ENCODE results near the gene PPP1CB. TPM values are rescaled to one million over a fixed set of nuclear protein-coding genes. Genes with fewer than 3 reads are reported as not detected.
"Not testable (repeated sequence)": the region's sequence is repeated elsewhere in the genome, so short reads cannot be mapped to it uniquely, and the experiment has no call there.

The PPP1CB gene
- total and polyA plus RNA-seq, 4 donors: 26.2 to 75.4 (median 49.3) TPM

- peaks cover 6 to 47% (median 42%) of the 10 kb centered on the region in 4 donors for H3K36me3 ChIP-seq (ENCODE audit: control insufficient read depth in 4 of 4, insufficient read depth in 3 of 4, low read depth in 1 of 4, low read length in 3 of 4)
These were observed 28.9 kb downstream of the PPP1CB start for GRCh38 chr2:28780496-28780895.

GRCh38 chr2:28782423-28782822 is 30.8 kb downstream of the PPP1CB start:
- Histone ChIP-seq H3K9me3 (ENCODE audit: control insufficient read depth in 4 of 4, low read length in 3 of 4) (no peaks in the 10 kb centered on the region), H3K4me1 (ENCODE audit: control insufficient read depth in 4 of 4, insufficient read depth in 4 of 4, low read length in 3 of 4) (no peaks in the 10 kb centered on the region), H3K27ac (ENCODE audit: low read depth in 1 of 2, low read length in 2 of 2) (no peak overlapping the region), H3K27me3 (ENCODE audit: control insufficient read depth in 4 of 4, insufficient read depth in 4 of 4, low read length in 3 of 4) (no peaks in the 10 kb centered on the region), H3K36me3 (ENCODE audit: control insufficient read depth in 4 of 4, insufficient read depth in 3 of 4, low read depth in 1 of 4, low read length in 3 of 4) (peaks cover 8 to 57% (median 51%) of the 10 kb centered on the region in 4 donors), H3K9ac (ENCODE audit: low read depth in 1 of 2, low read length in 2 of 2) (no peak overlapping the region), H3K4me3 (ENCODE audit: low read depth in 1 of 3, low read length in 3 of 3) (no peak overlapping the region)
- no peak for DNase-seq (ENCODE audit: low spot score)
- 81% methylated on average over 3 of the region's 3 CpGs for WGBS
- TF ChIP-seq HNF4A (conservative IDR thresholded peaks at IDR 0.05) (no peak), EGR1 (IDR thresholded peaks at IDR 0.05; ENCODE audit: low read depth in 2 of 2) (no peak), NR2F2 (IDR thresholded peaks at IDR 0.05) (no peak), GABPA (IDR thresholded peaks at IDR 0.05 in 1 of 2, conservative IDR thresholded peaks at IDR 0.05 in 1 of 2) (no peak), RXRA (IDR thresholded peaks at IDR 0.05) (no peak)

More at GRCh38 chr2:28780496-28780895, 28.9 kb downstream of the PPP1CB start:
- Histone ChIP-seq H3K9me3 (ENCODE audit: control insufficient read depth in 4 of 4, low read length in 3 of 4) (no peaks in the 10 kb centered on the region), H3K4me1 (ENCODE audit: control insufficient read depth in 4 of 4, insufficient read depth in 4 of 4, low read length in 3 of 4) (no peaks in the 10 kb centered on the region), H3K27me3 (ENCODE audit: control insufficient read depth in 4 of 4, insufficient read depth in 4 of 4, low read length in 3 of 4) (no peaks in the 10 kb centered on the region), H3K4me3 (ENCODE audit: low read depth in 1 of 3, low read length in 3 of 3) (no peak overlapping the region), H3K9ac (ENCODE audit: low read depth in 1 of 2, low read length in 2 of 2) (no peak overlapping the region), H3K27ac (ENCODE audit: low read depth in 1 of 2, low read length in 2 of 2) (no peak overlapping the region)
- TF ChIP-seq TAF1 (conservative IDR thresholded peaks at IDR 0.05): no peak
- no peak for TF ChIP-seq FOXA1 (IDR thresholded peaks at IDR 0.05)
- TF ChIP-seq EGR1 (IDR thresholded peaks at IDR 0.05; ENCODE audit: low read depth in 2 of 2): no peak
- TF ChIP-seq RAD21 (IDR thresholded peaks at IDR 0.05): no peak
- TF ChIP-seq, protein P1, sequence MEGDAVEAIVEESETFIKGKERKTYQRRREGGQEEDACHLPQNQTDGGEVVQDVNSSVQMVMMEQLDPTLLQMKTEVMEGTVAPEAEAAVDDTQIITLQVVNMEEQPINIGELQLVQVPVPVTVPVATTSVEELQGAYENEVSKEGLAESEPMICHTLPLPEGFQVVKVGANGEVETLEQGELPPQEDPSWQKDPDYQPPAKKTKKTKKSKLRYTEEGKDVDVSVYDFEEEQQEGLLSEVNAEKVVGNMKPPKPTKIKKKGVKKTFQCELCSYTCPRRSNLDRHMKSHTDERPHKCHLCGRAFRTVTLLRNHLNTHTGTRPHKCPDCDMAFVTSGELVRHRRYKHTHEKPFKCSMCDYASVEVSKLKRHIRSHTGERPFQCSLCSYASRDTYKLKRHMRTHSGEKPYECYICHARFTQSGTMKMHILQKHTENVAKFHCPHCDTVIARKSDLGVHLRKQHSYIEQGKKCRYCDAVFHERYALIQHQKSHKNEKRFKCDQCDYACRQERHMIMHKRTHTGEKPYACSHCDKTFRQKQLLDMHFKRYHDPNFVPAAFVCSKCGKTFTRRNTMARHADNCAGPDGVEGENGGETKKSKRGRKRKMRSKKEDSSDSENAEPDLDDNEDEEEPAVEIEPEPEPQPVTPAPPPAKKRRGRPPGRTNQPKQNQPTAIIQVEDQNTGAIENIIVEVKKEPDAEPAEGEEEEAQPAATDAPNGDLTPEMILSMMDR (IDR thresholded peaks at IDR 0.05; ENCODE audit: low read depth, low read length, missing input control): no peak
- no peak for DNase-seq (ENCODE audit: low spot score)
- 94% methylated on average over 2 of the region's 2 CpGs for WGBS

GRCh38 chr2:28784570-28784969 is 32.9 kb downstream of the PPP1CB start:
- H3K27ac ChIP-seq (ENCODE audit: low read depth in 1 of 2, low read length in 2 of 2); H3K27me3 ChIP-seq (ENCODE audit: control insufficient read depth in 4 of 4, insufficient read depth in 4 of 4, low read length in 3 of 4); DNase-seq (ENCODE audit: low spot score); H3K9me3 ChIP-seq (ENCODE audit: control insufficient read depth in 4 of 4, low read length in 3 of 4); H3K4me1 ChIP-seq (ENCODE audit: control insufficient read depth in 4 of 4, insufficient read depth in 4 of 4, low read length in 3 of 4); H3K4me3 ChIP-seq (ENCODE audit: low read depth in 1 of 3, low read length in 3 of 3); H3K9ac ChIP-seq (ENCODE audit: low read depth in 1 of 2, low read length in 2 of 2): not testable (repeated sequence)
- WGBS: 92% methylated on average over 7 of the region's 7 CpGs
- peaks cover 15 to 69% (median 49%) of the 10 kb centered on the region in 4 donors for H3K36me3 ChIP-seq (ENCODE audit: control insufficient read depth in 4 of 4, insufficient read depth in 3 of 4, low read depth in 1 of 4, low read length in 3 of 4)

DNA sequence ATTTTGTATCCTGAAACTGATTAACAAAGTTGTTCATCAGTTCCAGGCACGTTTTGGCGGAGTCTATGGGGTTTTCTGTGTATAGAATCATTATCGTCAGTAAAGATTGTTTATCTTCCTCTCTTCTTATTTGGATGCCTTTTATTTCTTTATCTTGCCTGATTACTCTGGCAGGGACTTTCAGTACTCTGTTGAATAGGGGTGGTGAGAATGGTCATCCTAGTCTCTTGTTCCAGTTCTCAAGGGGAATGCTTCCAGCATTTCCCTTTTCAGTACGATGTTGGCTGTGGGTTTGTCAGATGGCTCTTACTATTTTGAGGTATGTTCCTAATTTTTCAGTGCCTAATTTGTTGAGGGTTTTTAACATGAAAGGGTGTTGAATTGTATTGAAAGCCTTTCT is 45.0 kb downstream of the PPP1CB start:
- H3K4me3 ChIP-seq (ENCODE audit: low read depth in 1 of 3, low read length in 3 of 3): no peak overlapping the region
- H3K9ac ChIP-seq (ENCODE audit: low read depth in 1 of 2, low read length in 2 of 2): no peak overlapping the region
- WGBS: 89% methylated on average over 4 of the region's 4 CpGs
- H3K27me3 ChIP-seq (ENCODE audit: control insufficient read depth in 4 of 4, insufficient read depth in 4 of 4, low read length in 3 of 4): no peaks in the 10 kb centered on the region
- no peaks in the 10 kb centered on the region for H3K4me1 ChIP-seq (ENCODE audit: control insufficient read depth in 4 of 4, insufficient read depth in 4 of 4, low read length in 3 of 4)
- H3K9me3 ChIP-seq (ENCODE audit: control insufficient read depth in 4 of 4, low read length in 3 of 4): peaks cover 0 to 4% (median 1%) of the 10 kb centered on the region in 4 donors
- no peak for DNase-seq (ENCODE audit: low spot score)
- TF ChIP-seq HNF4G (IDR thresholded peaks at IDR 0.05): no peak
- no peak for TF ChIP-seq NR2F2 (IDR thresholded peaks at IDR 0.05)
- no peak for TF ChIP-seq EGR1 (IDR thresholded peaks at IDR 0.05; ENCODE audit: low read depth in 2 of 2)
- no peak for TF ChIP-seq JUND (IDR thresholded peaks at IDR 0.05)
- TF ChIP-seq, protein P1 (IDR thresholded peaks at IDR 0.05; ENCODE audit: low read depth, low read length, missing input control): no peak
- TF ChIP-seq RXRA (IDR thresholded peaks at IDR 0.05): no peak
- TF ChIP-seq RAD21 (IDR thresholded peaks at IDR 0.05): no peak
- no peak overlapping the region for H3K27ac ChIP-seq (ENCODE audit: low read depth in 1 of 2, low read length in 2 of 2)
- peaks cover 1 to 46% (median 26%) of the 10 kb centered on the region in 4 donors for H3K36me3 ChIP-seq (ENCODE audit: control insufficient read depth in 4 of 4, insufficient read depth in 3 of 4, low read depth in 1 of 4, low read length in 3 of 4)
